HG03060 (cell line): ENCODE measurements around the gene MYO9B.

ENCODE experiments used
- ATAC-seq: cut with Tn5 transposase; IDR thresholded peaks from one replicate; pipeline ENCODE4 v1.9.1; 2021; ENCODE audit warnings: low read depth, moderate number of reproducible peaks; ENCODE audit not compliant: unreplicated experiment

Gene MYO9B

DNA sequence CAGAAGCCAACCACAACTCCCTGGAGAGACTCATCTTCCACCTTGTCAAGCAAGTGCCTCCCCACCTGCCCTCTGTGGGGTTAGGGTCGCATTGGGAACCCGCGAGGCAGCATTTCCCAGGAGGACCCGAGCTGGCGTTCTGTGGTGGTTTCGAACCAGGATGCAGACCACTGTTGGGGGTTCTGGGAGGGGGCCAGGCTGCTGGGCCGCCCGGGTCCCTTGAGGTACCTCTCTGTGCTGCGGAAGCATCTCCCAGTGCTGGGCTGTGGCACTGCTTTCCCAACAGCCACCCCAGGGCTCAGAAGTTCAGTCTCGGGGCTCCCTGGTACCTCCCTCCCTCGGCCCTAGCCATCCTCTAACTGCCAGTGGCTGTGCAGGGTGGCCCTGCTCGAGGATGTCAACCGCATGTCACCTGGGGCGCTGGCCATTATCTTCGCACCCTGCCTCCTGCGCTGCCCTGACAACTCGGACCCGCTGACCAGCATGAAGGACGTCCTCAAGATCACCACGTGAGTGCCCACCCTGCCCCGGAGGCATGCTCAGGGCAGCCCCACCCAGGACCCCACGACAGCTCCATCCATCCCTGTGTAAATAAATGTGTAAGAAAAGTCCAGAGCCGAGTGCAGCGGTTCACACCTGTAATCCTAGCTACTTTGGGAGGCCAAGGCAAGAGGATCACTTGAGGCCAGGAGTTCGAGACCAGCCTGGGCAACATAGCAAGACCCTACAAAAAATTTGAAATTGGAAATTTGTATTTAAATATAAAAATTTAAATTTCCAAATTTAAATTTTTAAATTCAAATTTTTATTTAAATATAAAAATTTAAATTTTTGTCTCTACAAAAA is 131.4 kb downstream of the MYO9B start:
- ATAC-seq = no peak

DNA sequence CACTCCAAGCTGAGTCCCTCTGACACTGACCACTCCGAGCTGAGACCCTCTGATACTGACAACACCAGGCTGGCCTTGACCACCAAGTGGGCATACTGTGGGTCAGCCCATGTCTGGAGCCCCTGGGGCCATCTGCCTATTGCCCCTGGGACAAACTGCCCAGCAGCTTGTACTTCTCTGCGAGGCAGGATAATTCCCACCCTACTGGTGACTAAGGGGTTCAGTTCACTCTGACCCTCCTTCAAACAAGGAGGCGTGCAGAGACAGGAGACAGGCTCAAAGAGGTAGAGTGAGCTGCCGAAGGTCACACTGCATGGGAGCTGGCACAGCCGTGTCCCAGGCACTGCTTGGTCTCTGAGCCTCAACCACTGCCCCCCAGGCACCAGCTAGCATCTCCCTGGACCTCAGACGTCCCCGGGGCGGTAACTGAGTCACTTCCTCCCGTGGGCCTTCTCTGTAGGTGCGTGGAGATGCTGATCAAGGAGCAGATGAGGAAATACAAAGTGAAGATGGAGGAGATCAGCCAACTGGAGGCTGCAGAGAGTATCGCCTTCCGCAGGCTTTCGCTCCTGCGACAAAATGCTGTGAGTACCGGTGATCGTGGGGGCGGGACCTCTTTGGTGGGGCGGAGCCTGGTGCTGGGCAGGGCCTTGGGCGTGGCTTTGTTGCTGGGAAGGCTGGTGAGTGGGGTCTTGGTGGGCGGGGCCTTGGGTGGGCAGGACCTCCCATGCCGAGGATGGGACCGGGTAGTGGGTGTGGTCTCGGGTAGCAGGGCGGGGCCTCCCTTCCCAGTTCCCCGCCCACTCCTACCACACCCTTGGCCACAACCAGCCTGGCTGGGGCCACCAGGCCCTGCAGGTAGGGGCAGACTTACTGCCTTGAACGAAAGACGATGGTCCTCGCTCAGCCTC is 133.8 kb downstream of the MYO9B start:
- ATAC-seq = no peak

DNA sequence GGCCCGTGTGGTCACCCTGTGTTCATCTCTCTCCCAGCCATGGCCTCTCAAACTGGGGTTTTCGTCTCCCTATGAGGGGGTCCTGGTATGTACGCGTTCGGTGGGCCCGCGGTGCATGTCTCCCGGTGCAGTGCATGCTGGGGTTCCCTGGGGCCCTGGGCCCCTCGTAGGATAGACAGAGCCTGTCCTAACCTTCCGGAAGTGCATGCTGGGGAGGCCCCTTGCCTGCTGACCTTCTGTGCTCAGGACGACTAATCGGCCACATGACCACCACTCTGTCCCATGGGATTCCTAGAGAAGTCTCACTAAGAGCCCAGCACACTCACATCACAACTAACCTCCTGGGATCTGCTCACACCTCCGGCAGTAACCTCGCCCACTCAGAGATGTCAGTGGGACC is 134.7 kb downstream of the MYO9B start:
- no peak for ATAC-seq

DNA sequence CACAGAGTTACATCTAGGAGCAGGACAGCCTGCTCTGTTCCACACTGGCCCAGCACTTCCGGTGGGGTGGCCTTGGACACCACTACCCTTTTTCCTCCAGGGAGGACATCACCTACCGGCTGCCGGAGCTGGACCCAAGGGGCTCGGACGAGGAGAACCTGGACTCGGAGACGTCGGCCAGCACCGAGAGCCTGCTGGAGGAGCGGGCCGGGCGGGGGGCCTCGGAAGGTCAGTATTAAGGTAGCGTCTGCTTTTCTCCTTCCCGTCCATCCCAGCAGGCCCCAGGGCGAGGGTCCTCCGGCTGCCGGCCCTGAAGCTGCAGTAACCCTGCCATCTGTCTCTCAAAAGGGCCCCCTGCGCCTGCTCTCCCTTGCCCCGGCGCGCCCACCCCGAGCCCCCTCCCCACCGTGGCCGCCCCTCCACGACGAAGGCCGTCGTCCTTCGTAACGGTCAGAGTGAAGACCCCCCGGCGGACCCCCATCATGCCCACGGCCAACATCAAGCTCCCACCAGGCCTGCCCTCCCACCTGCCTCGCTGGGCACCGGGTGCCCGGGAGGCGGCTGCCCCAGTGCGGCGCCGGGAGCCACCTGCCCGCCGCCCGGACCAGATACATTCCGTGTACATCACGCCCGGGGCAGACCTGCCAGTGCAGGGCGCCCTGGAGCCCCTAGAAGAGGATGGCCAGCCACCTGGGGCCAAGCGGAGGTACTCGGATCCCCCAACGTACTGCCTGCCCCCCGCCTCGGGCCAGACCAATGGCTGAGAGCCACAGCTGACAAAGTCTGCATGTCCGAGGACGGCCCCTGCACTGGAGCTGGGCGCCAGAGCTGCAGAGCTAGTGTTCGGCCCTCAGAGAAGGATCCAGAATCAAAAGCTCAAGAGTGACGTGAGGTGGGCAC is 136.2 kb downstream of the MYO9B start:
- no peak for ATAC-seq

DNA sequence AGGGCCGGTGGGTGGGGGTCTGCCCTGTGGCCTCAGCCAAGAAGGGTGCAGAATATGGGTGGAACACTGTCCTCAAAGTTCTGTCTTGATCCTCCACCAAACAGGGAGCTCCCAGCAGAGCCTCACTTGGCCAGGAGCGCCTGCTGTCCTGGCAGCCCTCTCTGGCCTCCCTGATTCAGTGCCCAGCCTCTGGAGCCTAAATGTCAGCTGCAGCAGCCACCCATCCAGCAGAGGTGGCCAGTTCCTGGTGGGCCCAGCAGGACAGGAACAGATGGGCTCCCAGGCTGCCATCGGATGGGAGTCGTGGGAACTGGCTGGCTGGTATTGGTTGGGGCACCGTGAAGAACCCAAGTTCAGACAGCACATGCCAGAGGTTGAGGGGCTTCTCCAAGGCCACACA is 137.8 kb downstream of the MYO9B start:
- ATAC-seq = no peak

DNA sequence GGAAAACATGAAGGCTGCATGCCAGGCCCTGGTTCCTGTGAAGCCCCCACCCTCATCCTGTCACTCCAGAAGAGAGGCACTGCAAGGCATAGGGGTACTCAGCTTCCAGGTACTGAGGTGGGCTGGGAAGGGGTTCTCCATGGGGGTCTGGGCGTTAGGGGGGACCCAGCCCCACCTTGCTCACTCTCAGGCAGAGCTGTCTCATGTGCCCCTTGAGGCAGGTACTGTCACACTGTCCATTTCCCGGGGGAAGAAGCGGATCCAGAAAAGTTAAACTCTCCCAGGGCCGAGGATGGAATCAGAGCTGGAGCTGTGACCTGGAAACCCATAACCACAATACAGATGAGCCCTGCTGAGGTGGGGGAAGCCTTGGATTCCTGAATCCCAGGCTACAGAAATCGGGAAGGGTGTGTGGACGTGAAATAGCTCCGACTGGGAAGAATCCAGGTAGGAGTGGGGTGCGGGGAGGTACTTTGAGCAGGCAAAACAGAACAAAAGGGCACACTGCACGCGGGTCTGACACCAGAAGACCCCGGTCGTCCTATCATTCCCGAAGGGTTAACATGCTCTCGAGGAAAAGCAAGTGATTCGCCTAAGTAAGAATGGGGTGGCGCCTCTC is 139.0 kb downstream of the MYO9B start:
- no peak for ATAC-seq

DNA sequence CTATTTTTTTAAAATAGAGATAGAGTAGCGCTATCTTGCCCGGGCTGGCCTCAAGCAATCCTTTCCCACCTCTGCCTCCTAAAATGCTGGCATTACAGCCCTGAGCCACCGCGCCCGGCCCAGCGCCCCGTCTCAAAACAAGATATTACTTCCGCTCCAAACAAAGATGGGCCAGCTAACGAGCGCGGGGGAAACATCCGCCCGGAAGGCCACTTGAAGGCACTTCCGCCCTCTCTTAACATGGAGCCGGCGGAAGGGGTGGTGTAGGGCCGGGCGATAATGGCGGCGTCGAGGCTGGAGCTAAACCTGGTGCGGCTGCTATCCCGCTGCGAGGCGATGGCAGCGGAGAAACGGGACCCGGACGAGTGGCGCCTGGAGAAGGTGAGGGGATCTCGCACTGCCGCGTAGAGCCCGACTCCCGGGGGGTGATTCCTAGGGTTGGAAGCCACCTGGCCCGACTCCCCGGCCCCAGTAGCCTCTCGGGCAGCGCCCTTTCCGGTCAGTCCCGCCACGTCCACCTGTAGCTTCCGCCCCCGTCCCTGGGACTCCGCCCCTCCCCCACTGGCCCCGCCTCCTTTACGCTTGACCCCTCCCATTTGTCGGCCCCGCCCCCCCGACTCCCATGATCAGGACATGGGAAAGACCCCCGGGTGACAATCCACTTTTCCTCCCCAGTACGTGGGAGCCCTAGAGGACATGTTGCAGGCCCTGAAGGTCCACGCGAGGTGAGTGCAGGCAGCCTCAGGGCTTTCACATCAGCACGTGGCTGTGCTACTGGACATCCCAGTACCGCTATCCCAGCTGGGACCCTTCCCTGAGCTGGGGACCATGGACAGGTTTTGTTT is 139.8 kb downstream of the MYO9B start, which contains the start of gene USE1:
TSS of gene USE1 (plus strand) at position 231 of the 845 bp plus-strand sequence. CDS start at position 280, 49 bp downstream.
- ATAC-seq = no peak

DNA sequence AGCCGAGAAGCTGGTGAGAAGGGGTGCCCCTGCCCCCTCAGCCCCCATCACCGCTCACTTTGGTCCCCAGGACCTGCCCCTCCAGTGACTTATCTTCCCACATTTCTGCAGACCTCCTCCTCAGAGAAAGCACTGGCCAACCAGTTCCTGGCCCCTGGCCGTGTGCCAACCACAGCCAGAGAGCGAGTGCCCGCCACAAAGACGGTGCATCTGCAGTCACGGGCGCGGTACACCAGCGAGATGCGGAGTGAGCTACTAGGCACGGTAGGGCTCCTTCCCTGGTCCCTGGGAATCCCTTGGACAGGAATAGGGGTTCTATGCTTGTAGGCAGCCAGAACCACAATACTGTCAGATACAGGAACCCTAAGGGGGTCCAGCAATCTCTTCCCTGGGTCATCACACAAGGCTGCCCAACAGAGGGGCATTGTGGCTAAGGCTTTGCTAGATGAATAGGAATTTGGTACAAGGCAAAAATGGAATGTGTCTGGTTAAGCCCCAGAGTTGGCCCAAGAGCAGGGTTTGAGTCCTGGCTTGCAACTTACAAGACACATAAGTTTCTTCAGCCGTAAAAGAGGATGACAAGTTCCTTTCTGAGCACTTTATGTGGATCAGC is 140.6 kb downstream of the MYO9B start:
- ATAC-seq = no peak

DNA sequence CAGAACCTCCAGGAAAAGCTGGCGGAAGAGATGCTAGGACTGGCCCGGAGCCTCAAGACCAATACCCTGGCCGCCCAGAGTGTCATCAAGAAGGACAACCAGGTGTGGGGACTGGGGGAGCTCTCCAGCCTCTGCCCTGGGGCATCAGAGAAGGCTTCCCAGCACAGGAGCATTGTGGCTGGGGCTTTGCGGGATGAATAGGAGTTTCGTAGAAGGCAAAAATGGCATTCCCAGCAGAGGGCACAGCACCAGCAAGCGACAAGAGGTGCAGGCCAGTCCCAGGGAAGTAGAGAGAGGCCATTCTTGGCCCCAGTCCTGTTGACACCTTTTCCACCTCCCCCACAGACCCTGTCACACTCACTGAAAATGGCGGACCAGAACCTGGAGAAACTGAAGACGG is 143.7 kb downstream of the MYO9B start:
- no peak for ATAC-seq

DNA sequence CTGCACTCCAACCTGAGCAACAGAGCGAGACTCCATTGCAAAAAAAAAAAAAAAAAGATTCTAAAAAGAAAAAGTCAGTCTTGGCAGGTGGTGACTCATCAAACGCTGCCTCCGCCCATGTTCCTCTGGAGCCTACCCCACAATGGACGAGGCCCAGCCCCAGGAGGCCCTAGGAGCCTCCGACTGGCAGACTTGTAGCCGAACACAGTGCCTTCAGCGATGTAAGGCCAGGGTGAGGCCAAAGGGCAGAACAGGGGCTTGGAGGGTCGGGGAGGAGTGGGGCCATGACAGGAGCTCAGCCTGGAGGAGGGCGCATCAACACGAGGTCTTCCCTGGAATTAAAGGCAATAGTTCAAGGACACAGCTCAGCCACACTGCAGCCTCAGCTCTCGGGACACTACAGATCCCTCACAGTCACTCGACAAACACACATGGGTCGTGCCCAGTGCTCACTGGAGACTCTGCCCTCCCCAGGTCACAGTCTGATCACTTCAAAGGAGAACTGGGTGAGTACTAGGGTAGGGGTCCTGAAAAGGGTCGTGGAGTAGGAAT is 144.7 kb downstream of the MYO9B start:
- no peak for ATAC-seq

DNA sequence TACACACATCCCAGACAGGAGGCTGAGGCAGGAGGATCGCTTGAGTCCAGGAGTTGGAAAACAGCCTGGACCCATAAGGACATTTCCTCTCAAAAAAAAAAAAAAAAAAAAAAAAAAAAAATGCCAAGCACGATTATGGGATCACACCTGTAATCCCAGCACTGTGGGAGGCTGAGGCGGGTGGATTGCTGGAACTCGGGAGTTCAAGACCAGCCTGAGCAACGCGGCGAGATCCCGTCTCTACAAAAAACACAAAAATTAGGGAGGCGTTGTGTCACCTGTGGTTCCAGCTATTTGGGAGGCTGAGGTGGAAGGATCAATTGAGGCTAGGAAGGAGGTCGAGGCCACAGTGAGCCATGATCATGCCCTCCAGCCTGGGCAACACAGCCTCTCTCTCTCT is 149.5 kb downstream of the MYO9B start:
- ATAC-seq = no peak

DNA sequence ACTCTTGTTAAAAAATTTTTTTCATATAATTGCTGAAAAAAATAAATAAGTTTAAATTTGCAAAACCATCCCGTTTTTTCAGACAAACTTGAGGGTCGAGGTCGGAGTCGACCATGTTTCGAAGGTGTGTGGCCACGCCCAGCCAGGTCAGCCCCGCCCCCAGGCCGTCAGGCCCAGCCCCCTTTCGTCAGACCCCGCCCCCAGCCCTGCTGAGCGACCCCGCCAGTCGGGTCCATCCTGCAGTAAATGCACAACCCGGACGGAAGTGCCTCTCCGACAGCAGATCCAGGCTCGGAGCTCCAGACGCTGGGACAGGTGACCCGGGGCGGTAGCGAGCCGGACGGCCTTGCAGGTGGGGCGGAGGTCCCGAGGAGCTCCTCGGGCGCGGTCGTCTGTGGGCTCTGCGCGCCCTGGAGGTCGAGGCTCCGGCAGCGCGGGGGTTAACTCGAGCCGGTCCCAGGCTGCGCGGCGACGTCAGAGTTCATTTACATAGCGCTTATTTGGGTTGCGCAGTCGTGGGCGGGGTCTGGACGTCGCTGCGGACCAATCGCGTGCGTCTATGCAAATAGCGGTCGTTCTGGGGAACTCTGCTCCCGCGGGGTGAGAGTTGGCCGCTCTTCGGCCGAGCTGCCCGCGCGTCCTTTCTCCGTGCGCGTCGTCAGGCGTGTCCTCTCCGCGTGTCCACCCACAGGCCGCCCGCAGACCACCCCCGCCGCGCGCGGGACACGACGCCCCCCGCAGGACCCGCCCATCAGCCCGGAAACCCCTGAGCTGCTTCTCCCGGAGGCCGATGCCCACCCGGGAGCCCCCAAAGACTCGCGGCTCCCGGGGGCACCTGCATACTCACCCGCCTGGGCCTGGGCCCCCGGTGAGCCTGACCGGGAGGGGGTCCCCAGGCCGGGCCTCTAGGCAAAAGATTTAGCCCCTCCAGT is 150.7 kb downstream of the MYO9B start, which contains the start of gene OCEL1:
TSS of gene OCEL1 (plus strand) at position 225 of the 932 bp plus-strand sequence. CDS start at position 247, 22 bp downstream.
- ATAC-seq = peak; percentile 81

DNA sequence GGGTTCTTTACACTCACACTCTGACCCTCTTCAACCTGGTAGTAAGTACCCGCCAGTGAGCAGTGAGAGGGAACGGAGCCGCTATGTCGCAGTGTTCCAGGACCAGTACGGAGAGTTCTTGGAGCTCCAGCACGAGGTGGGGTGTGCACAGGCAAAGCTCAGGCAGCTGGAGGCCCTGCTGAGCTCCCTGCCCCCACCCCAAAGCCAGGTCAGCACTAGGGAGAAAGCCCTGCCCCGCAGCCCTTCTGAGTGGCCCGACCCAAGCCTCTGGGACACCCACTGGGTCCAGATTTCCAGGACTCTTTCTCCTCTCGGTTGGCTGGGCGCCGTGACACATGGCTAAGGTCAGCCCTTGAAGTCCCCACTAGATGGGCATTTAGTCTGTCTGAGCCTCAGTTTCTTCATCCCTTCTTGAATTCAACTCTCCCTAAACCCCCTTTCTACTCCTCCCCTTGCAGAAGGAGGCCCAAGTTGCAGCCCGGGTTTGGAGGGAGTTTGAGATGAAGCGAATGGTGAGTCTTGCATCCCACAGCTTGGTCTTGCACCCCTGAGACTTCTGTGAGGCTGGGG is 152.3 kb downstream of the MYO9B start:
- ATAC-seq = no peak

DNA sequence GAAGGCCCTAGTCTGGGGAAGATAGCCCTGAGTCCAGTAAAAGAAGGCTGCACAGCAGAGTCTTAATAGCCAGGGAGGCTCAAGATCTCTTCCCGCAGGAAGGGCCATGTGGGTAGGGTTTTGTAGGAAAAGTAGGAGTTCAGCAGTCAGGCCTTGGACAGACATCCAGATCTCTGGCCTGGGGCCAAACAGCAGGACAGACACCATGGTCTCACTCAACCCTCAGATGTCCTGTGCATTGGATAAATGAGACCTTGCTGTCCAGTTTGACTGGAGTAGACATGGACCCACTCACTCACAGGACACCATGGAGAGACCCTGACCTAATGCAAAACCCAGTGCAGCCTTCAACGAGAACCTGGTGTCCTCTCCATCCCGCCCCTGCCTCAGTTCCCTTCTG is 154.3 kb downstream of the MYO9B start:
- ATAC-seq = no peak

DNA sequence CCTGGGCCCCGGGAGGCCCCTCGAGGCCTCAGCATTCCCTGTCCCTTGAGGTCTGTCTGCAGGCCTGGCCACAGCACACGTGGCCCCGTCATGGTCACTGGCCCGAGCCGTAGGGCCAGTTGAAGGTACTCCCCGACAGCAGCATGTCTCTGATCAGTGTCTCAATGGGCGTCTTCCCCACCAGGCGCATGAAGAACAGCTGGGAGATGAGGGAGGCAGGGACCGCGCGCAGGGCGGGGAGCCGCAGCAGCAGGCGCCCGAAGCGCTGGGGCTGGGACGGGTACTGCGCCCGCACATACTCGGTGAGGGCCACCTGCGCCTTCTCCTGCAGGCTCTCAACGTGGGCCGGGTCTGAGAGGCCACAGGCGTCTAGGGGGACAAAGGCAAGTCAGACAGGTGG is 156.7 kb downstream of the MYO9B start:
- ATAC-seq = no peak

DNA sequence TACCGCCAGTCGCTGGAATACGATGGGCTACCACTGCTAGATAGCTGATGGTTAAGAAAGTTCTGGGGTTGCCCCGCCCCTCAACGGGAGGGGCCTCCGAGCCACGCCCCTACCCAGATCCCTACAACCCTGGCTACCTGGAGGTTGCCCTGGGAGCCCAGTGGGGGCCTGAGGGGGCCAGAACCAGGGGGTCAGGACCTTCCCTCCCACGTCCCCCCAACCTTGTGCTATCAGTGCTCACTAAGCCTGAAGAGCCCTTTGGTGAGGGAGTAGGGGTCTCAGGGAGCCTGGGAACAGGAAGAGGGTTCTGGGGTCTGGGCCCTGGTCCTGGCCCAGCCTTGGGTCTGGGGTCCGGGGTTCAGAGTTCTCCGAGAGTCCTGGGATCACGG is 159.3 kb downstream of the MYO9B start:
- ATAC-seq = no peak
